A549 (cell line): ENCODE measurements around the gene SH3RF2. TPM values are rescaled to one million over a fixed set of nuclear protein-coding genes. Genes with fewer than 3 reads are reported as not detected.

ENCODE experiments used
- ATAC-seq, 2 experiments: fragments of 200-7000 bp in 1 of 2; fragments of >200 bp in 1 of 2; cut with Nextera tagmentation in 1 of 2; cut with Tn5 transposase in 1 of 2; 3 replicates each; pipeline versions ENCODE4 v1.8.0 to v1.9.1; 2018 to 2020; ENCODE audit warnings: mild to moderate bottlenecking in 1 of 2, moderate library complexity in 1 of 2
- CTCF ChIA-PET: fragments of 300-600 bp; sonication (Branson Sonifier 250); formaldehyde crosslinking; extraction: SDS; loops from one replicate; lab custom pipeline; 2021; ENCODE audit warnings: antibody characterized with exemption, inconsistent platforms; lab: Yijun Ruan, JAX
- POLR2A ChIA-PET: fragments of 350-600 bp; formaldehyde crosslinking; extraction: SDS; loops from one replicate; lab custom pipeline; 2021; ENCODE audit warnings: antibody characterized with exemption, inconsistent platforms; lab: Yijun Ruan, JAX
- DNase-seq, 2 experiments: peaks; one replicate each; pipeline versions ENCODE4 v3.0.0 to v3.0.0-alpha.2; 2011 to 2016; ENCODE audit warnings: low read depth in 1 of 2, low spot score in 1 of 2
- FAIRE-seq: peaks from 2 replicates; lab custom pipeline; 2011; peaks lifted over from hg19 to GRCh38; lab: Jason Lieb, UNC
- H3K27ac ChIP-seq, 2 experiments: fragments of >200 bp; sonication (Bioruptor Twin); formaldehyde crosslinking; 3 replicates each; pipeline ENCODE4 v1.5.1; 2016 to 2017
- H3K4me1 ChIP-seq: fragments of >200 bp; sonication (Bioruptor Twin); formaldehyde crosslinking; 3 replicates; pipeline ENCODE4 v1.6.1; 2016
- H3K4me2 ChIP-seq: fragments of >200 bp; sonication (Bioruptor Twin); formaldehyde crosslinking; 3 replicates; pipeline ENCODE4 v1.6.1; 2016
- H3K4me3 ChIP-seq: fragments of >200 bp; sonication (Bioruptor Twin); formaldehyde crosslinking; 3 replicates; pipeline ENCODE4 v1.5.1; 2016
- H3K9me3 ChIP-seq: fragments of >200 bp; sonication (Bioruptor Twin); formaldehyde crosslinking; 3 replicates; pipeline ENCODE4 v1.6.1; 2016
- BHLHE40 ChIP-seq: IDR thresholded peaks from 2 replicates; pipeline ENCODE4 v1.6.1; 2012; ENCODE audit warnings: low read depth, low read length, inconsistent platforms
- CBX8 ChIP-seq: fragments of 200-600 bp; sonication (generic); IDR thresholded peaks from 2 replicates; pipeline ENCODE4 v1.6.1; 2016
- CEBPB ChIP-seq, 2 experiments: fragments of >200 bp in 1 of 2; sonication (Bioruptor Twin) in 1 of 2; formaldehyde crosslinking in 1 of 2; IDR thresholded peaks; 2 replicates each; pipeline ENCODE4 v1.6.1; 2012 to 2016
- EHMT2 ChIP-seq: fragments of 200-600 bp; sonication (generic); IDR thresholded peaks from 2 replicates; pipeline ENCODE4 v1.6.1; 2016; ENCODE audit warnings: antibody characterized with exemption, low read depth, mild to moderate bottlenecking, moderate library complexity
- EP300 ChIP-seq, 2 experiments: fragments of >200 bp; sonication (Bioruptor Twin); formaldehyde crosslinking; IDR thresholded peaks; 2 replicates in 1 of 2; 3 replicates in 1 of 2; pipeline ENCODE4 v1.6.1; 2016 to 2017
- HMGXB4 ChIP-seq: fragments of 250-450 bp; sonication (Bioruptor Pico); IDR thresholded peaks from 2 replicates; pipeline ENCODE4 v1.5.0; 2021; ENCODE audit warnings: mild to moderate bottlenecking, moderate library complexity, borderline replicate concordance
- HOXA7 ChIP-seq: fragments of 250-450 bp; sonication (Bioruptor Pico); IDR thresholded peaks from 2 replicates; pipeline ENCODE4 v1.5.0; 2020; ENCODE audit warnings: mild to moderate bottlenecking, moderate library complexity
- HOXB13 ChIP-seq: fragments of 250-450 bp; sonication (Bioruptor Pico); IDR thresholded peaks from 2 replicates; pipeline ENCODE4 v1.5.0; 2020; ENCODE audit warnings: low read depth, mild to moderate bottlenecking, moderate library complexity
- HOXB5 ChIP-seq: fragments of 250-450 bp; sonication (Bioruptor Pico); IDR thresholded peaks from 2 replicates; pipeline ENCODE4 v1.5.0; 2020; ENCODE audit warnings: mild to moderate bottlenecking, moderate library complexity
- JUN ChIP-seq, 2 experiments: fragments of >200 bp; sonication (Bioruptor Twin); formaldehyde crosslinking; IDR thresholded peaks; 2 replicates in 1 of 2; 3 replicates in 1 of 2; pipeline ENCODE4 v1.6.1; 2016 to 2017
- KDM1A ChIP-seq: fragments of 200-600 bp; sonication (generic); IDR thresholded peaks from 2 replicates; pipeline ENCODE4 v1.6.1; 2016; ENCODE audit warnings: low read depth, mild to moderate bottlenecking
- MAFK ChIP-seq: fragments of 450-650 bp; IDR thresholded peaks from 2 replicates; pipeline ENCODE4 v1.6.1; 2014; ENCODE audit not compliant: partially characterized antibody
- MAX ChIP-seq: IDR thresholded peaks from 2 replicates; pipeline ENCODE4 v1.6.1; 2012
- MAZ ChIP-seq: fragments of 150-350 bp; IDR thresholded peaks from 2 replicates; pipeline ENCODE4 v1.6.1; 2014; ENCODE audit warnings: antibody characterized with exemption, low read depth, low read length, borderline replicate concordance
- NR3C1 ChIP-seq: fragments of >200 bp; sonication (Bioruptor Twin); formaldehyde crosslinking; IDR thresholded peaks from 3 replicates; pipeline ENCODE4 v1.6.1; 2017
- PBX3 ChIP-seq: IDR thresholded peaks from 2 replicates; pipeline ENCODE4 v1.6.1; 2012
- POLR2AphosphoS2 ChIP-seq: conservative IDR thresholded peaks from 2 replicates; pipeline ENCODE4 v1.6.1; 2012; ENCODE audit warnings: low read length, improper control_type of control experiment, inconsistent platforms
- REST ChIP-seq: fragments of 200-600 bp; sonication (generic); IDR thresholded peaks from 2 replicates; pipeline ENCODE4 v1.6.1; 2016; ENCODE audit warnings: antibody characterized with exemption, mild to moderate bottlenecking, moderate library complexity
- RFX5 ChIP-seq: fragments of 450-650 bp; IDR thresholded peaks from 2 replicates; pipeline ENCODE4 v1.7.1; 2014; ENCODE audit warnings: antibody characterized with exemption, mild to moderate bottlenecking, moderate library complexity
- RNF2 ChIP-seq: fragments of 200-600 bp; sonication (generic); IDR thresholded peaks from 2 replicates; pipeline ENCODE4 v1.6.1; 2016; ENCODE audit warnings: low read depth, mild to moderate bottlenecking, antibody characterized with exemption, moderate library complexity, borderline replicate concordance
- SREBF2 ChIP-seq: fragments of 450-650 bp; IDR thresholded peaks from 2 replicates; pipeline ENCODE4 v1.6.1; 2014; ENCODE audit warnings: mild to moderate bottlenecking, moderate library complexity
- TP53 ChIP-seq: fragments of 250-450 bp; sonication (Bioruptor Pico); IDR thresholded peaks from 2 replicates; pipeline ENCODE4 v1.5.0; 2021; ENCODE audit warnings: mild to moderate bottlenecking, moderate library complexity
- ZFP36 ChIP-seq: fragments of 450-650 bp; IDR thresholded peaks from 2 replicates; pipeline ENCODE4 v1.6.1; 2014; ENCODE audit warnings: borderline replicate concordance; ENCODE audit not compliant: partially characterized antibody
- WGBS: methylation state at CpG from one replicate; pipeline ENCODE4 v1.1.6; 2017; ENCODE audit errors: missing lambda C conversion rate; 5-methylcytosine and 5-hydroxymethylcytosine counted together
- polyA plus RNA-seq, 4 experiments: library from polyadenylated mRNA; depleted of rRNA in 3 of 4; stranded (reverse); fragments of >200 nt; fragmentation: RNase III in 1 of 4; extraction: RNeasy Plus Mini Kit Qiagen cat#74134 plus additional on column Dnase treatment in 1 of 4; gene quantifications; 2 replicates in 3 of 4; 3 replicates in 1 of 4; pipeline ENCODE4 v1.2.3, GENCODE V29; 2011 to 2017
- TF ChIP-seq, protein P1 (sequence below): fragments of >200 bp; sonication (Bioruptor Twin); formaldehyde crosslinking; IDR thresholded peaks from 3 replicates; pipeline ENCODE4 v1.6.1; 2016
- TF ChIP-seq, protein P2 (sequence below): fragments of 450-650 bp; IDR thresholded peaks from 2 replicates; pipeline ENCODE4 v1.6.1; 2014; ENCODE audit warnings: antibody characterized with exemption
- TF ChIP-seq, protein P3 (sequence below): fragments of >200 bp; sonication (Bioruptor Twin); formaldehyde crosslinking; IDR thresholded peaks from 2 replicates; pipeline ENCODE4 v1.6.1; 2016

SH3RF2 gene
- polyA plus RNA-seq, 2 of the 4 experiments (the other 2 are of a cell fraction) = 4.1 to 6.0 TPM

DNA sequence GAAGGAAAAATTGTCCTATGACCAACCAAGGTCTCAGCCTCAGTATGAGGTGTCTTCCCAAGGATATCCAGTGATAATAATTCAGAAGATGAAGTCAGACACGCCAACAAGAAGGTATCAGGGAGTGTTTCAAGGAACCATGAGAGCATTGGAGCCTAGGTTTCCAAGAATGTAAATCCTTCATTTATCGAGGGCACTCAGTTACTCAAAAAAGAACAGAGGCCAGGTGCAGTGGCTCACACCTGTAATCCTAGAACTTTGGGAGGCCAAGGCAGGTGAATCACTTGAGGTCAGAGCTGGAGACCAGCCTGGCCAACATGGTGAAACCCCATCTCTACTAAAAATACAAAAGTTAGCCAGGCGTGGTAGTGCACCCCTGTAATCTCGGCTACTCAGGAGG is 98.2 kb downstream of the SH3RF2 start:
- 77% methylated on average over 4 of the region's 4 CpGs for WGBS
- no peak overlapping the region for H3K27ac ChIP-seq
- ATAC-seq (no peak), DNase-seq (no peak), FAIRE-seq (no peak)
- CTCF ChIA-PET = interaction anchor here (0.6 to 1.1 kb wide), 2 partner anchors 14 to 604 kb away, joined by 3 read pairs; no protein-coding TSS in a partner anchor
- no peak overlapping the region for H3K4me3 ChIP-seq
- H3K9me3 ChIP-seq = no peaks in the 10 kb centered on the region
- no peaks in the 10 kb centered on the region for H3K4me1 ChIP-seq
- POLR2A ChIA-PET = no interaction called here
- no peak overlapping the region for H3K4me2 ChIP-seq
- TF ChIP-seq MAX (no peak), EHMT2 (no peak), CBX8 (no peak), MAZ (no peak), NR3C1 (no peak), HOXB13 (CRISPR knock-in tag) (no peak), PBX3 (no peak), TP53 (CRISPR knock-in tag) (no peak)
- TF ChIP-seq, protein P1, sequence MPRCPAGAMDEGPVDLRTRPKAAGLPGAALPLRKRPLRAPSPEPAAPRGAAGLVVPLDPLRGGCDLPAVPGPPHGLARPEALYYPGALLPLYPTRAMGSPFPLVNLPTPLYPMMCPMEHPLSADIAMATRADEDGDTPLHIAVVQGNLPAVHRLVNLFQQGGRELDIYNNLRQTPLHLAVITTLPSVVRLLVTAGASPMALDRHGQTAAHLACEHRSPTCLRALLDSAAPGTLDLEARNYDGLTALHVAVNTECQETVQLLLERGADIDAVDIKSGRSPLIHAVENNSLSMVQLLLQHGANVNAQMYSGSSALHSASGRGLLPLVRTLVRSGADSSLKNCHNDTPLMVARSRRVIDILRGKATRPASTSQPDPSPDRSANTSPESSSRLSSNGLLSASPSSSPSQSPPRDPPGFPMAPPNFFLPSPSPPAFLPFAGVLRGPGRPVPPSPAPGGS = no peak
- TF ChIP-seq, protein P2, sequence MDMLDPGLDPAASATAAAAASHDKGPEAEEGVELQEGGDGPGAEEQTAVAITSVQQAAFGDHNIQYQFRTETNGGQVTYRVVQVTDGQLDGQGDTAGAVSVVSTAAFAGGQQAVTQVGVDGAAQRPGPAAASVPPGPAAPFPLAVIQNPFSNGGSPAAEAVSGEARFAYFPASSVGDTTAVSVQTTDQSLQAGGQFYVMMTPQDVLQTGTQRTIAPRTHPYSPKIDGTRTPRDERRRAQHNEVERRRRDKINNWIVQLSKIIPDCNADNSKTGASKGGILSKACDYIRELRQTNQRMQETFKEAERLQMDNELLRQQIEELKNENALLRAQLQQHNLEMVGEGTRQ = no peak
- TF ChIP-seq, protein P3, sequence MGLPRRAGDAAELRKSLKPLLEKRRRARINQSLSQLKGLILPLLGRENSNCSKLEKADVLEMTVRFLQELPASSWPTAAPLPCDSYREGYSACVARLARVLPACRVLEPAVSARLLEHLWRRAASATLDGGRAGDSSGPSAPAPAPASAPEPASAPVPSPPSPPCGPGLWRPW = no peak

- DNase-seq = no peak
- Histone ChIP-seq H3K9me3 (no peaks in the 10 kb centered on the region), H3K4me3 (no peak overlapping the region), H3K4me2 (no peak overlapping the region), H3K27ac (no peak overlapping the region), H3K4me1 (peaks cover 26% of the 10 kb centered on the region)
- POLR2A ChIA-PET = no interaction called here
- no peak for TF ChIP-seq KDM1A
- TF ChIP-seq REST = no peak
- TF ChIP-seq NR3C1 = no peak
- TF ChIP-seq, protein P2 = no peak
- no peak for TF ChIP-seq MAFK
- TF ChIP-seq EP300 (IDR thresholded peaks at IDR 0.05) = no peak
- no peak for TF ChIP-seq MAX
- no peak for TF ChIP-seq RFX5
- TF ChIP-seq EHMT2 = no peak
- no peak for TF ChIP-seq HOXA7 (CRISPR knock-in tag)
- TF ChIP-seq HMGXB4 (CRISPR knock-in tag) = no peak
- no peak for TF ChIP-seq SREBF2
- no peak for TF ChIP-seq CEBPB (IDR thresholded peaks at IDR 0.05)
- no peak for TF ChIP-seq JUN (IDR thresholded peaks at IDR 0.05)
- TF ChIP-seq ZFP36 = no peak
- no peak for TF ChIP-seq RNF2
- TF ChIP-seq HOXB5 (CRISPR knock-in tag) = no peak
- TF ChIP-seq POLR2AphosphoS2 = no peak
- TF ChIP-seq BHLHE40 = no peak
- CTCF ChIA-PET = interaction anchor here (1.2 to 1.4 kb wide), 2 partner anchors 10 to 131 kb away, joined by 4 to 5 read pairs; no protein-coding TSS in a partner anchor
- ATAC-seq = no peak
- no peak for FAIRE-seq
- WGBS = 71% methylated on average over 3 of the region's 3 CpGs
Measured at GRCh38 chr5:146039420-146039819, 103.0 kb downstream of the SH3RF2 start.
